Thyroid gland (tissue), 4 donors: Measurements from ENCODE around the gene EFNA1. TPM values are rescaled to one million over a fixed set of nuclear protein-coding genes. Genes with fewer than 3 reads are reported as not detected.

Experiments
- DNase-seq, 2 donors: peaks; one replicate each; pipeline ENCODE4 v3.0.0-alpha.2; 2019
- H3K27ac ChIP-seq, 3 donors: fragments of 200-600 bp; sonication (generic); 1 replicate in 2 of 3; 2 replicates in 1 of 3; pipeline ENCODE4 v1.5.1; 2016 to 2019; ENCODE audit warnings: mild to moderate bottlenecking in 1 of 3, moderate library complexity in 1 of 3
- H3K27me3 ChIP-seq: fragments of 200-600 bp; sonication (generic); one replicate; pipeline ENCODE4 v1.5.1; 2019
- H3K36me3 ChIP-seq, 2 donors: fragments of 200-600 bp; sonication (generic); one replicate each; pipeline ENCODE4 v1.5.1; 2016 to 2019
- H3K4me1 ChIP-seq, 2 donors: fragments of 200-600 bp; sonication (generic); one replicate each; pipeline ENCODE4 v1.5.1; 2017 to 2019
- H3K4me3 ChIP-seq, 3 donors: fragments of 200-600 bp; sonication (generic); replicated peaks in 1 of 3; 1 replicate in 2 of 3; 2 replicates in 1 of 3; pipeline ENCODE4 v1.5.1; 2016; ENCODE audit warnings: mild to moderate bottlenecking in 1 of 3
- H3K9me3 ChIP-seq: fragments of 200-600 bp; sonication (generic); one replicate; pipeline ENCODE4 v1.5.1; 2017
- CTCF ChIP-seq, 6 experiments: fragments of 200-600 bp in 3 of 6; fragments of 450-650 bp in 3 of 6; sonication (generic) in 3 of 6; IDR thresholded peaks; one replicate each; pipeline ENCODE4 v1.5.1; 2016 to 2019; ENCODE audit warnings: antibody characterized with exemption in 6 of 6, mild to moderate bottlenecking in 2 of 6, inconsistent platforms in 1 of 6, moderate library complexity in 1 of 6
- POLR2A ChIP-seq, 2 donors: fragments of 450-650 bp; IDR thresholded peaks; one replicate each; pipeline ENCODE4 v1.6.1; 2017; ENCODE audit warnings: antibody characterized with exemption in 2 of 2, mild to moderate bottlenecking in 2 of 2, moderate library complexity in 1 of 2
- WGBS, 2 donors: methylation state at CpG; one replicate each; pipeline ENCODE4 v1.1.5; 2017; 5-methylcytosine and 5-hydroxymethylcytosine counted together
- intact Hi-C: fragments of 100-400 bp; cut with DNase I; formaldehyde crosslinking; loops from one replicate; pipeline ENCODE4 v1.15.1; 2023
- small RNA-seq: library from RNA; depleted of rRNA; stranded (forward); fragments of <200 nt; gene quantifications from one replicate; pipeline ENCODE3, GENCODE V24; 2016
- total RNA-seq, 4 donors: library from RNA; depleted of rRNA; stranded (reverse); fragments of >200 nt; gene quantifications; one replicate each; pipeline ENCODE4 v1.2.3, GENCODE V29; 2016

The EFNA1 gene
- total RNA-seq, 4 donors from 2014 or later = 56.1 to 129 (median 83.1) TPM

- Histone ChIP-seq H3K27me3 (no peaks in the 10 kb centered on the region), H3K4me3 (no peak overlapping the region), H3K4me1 (peaks cover 0 to 5% of the 10 kb centered on the region in 2 donors), H3K36me3 (no peaks in the 10 kb centered on the region), H3K27ac (no peak overlapping the region), H3K9me3 (no peaks in the 10 kb centered on the region)
- intact Hi-C loops = no loop called here
- no peak for DNase-seq
- WGBS, 2 donors = 88 to 94% methylated on average over 14 to 18 of the region's 20 CpGs
- TF ChIP-seq CTCF (IDR thresholded peaks at IDR 0.05) = no peak
- no peak for TF ChIP-seq POLR2A (IDR thresholded peaks at IDR 0.05)
Observed at GRCh38 chr1:155183775-155184221, 56.1 kb downstream of the EFNA1 start.

GRCh38 chr1:155184351-155184811 lies 56.7 kb downstream of the EFNA1 start:
- WGBS, 2 donors = 97 to 100% methylated on average over 4 of the region's 4 CpGs
- H3K27me3 ChIP-seq = no peaks in the 10 kb centered on the region
- intact Hi-C loops = no loop called here
- TF ChIP-seq CTCF (IDR thresholded peaks at IDR 0.05) (no peak), POLR2A (IDR thresholded peaks at IDR 0.05) (no peak)
- no peak for DNase-seq
- no peak overlapping the region for H3K4me3 ChIP-seq
- H3K27ac ChIP-seq = no peak overlapping the region
- peaks cover 0 to 5% of the 10 kb centered on the region in 2 donors for H3K4me1 ChIP-seq
- no peaks in the 10 kb centered on the region for H3K36me3 ChIP-seq
- H3K9me3 ChIP-seq = no peaks in the 10 kb centered on the region

Small RNA genes lying within 50 kb of the gene (small RNA-seq; reads per million reads assigned to genes)
- gene HMGN2P18 (not detected), gene RF00019 (not detected)

Other genes starting within 250 kb of the EFNA1 start
- gene PMVK, start 191.2 kb upstream of the EFNA1 start, total RNA-seq = 10 to 100 TPM; 15.0 to 28.2 (median 21.2) TPM
- 100 to 1,000 TPM; 139 to 205 (median 181) TPM for gene PBXIP1, start 171.8 kb upstream of the EFNA1 start, total RNA-seq
- 10 to 100 TPM; 28.6 to 48.3 (median 42.9) TPM for gene PYGO2, start 166.1 kb upstream of the EFNA1 start, total RNA-seq
- 100 to 1,000 TPM; 108 to 168 (median 123) TPM for gene SHC1, start 157.1 kb upstream of the EFNA1 start, total RNA-seq
- 10 to 100 TPM; 14.3 to 29.5 (median 22.6) TPM for gene CKS1B, start 153.2 kb upstream of the EFNA1 start, total RNA-seq
- 10 to 100 TPM; 24.1 to 39.3 (median 31.1) TPM for gene FLAD1, start 144.5 kb upstream of the EFNA1 start, total RNA-seq
- not detected for gene LENEP, start 134.3 kb upstream of the EFNA1 start, total RNA-seq
- 10 to 100 TPM; 35.7 to 89.8 (median 47.3) TPM for gene ZBTB7B, start 125.1 kb upstream of the EFNA1 start, total RNA-seq
- 1 to 10 TPM in 1 of 4 donors, under 1 TPM in 2, not detected in 1; 0.33 to 4.2 (median 0.50) TPM for gene DCST2, start 94.1 kb upstream of the EFNA1 start, total RNA-seq
- under 1 TPM in 1 of 4 donors, not detected in 3; 0.24 TPM for gene DCST1, start 94.1 kb upstream of the EFNA1 start, total RNA-seq
- 10 to 100 TPM; 51.3 to 75.5 (median 65.6) TPM for gene ADAM15, start 76.6 kb upstream of the EFNA1 start, total RNA-seq
- 10 to 100 TPM in 2 of 4 donors, 1 to 10 TPM in 2; 7.5 to 13.1 (median 9.9) TPM for gene EFNA4, start 64.1 kb upstream of the EFNA1 start, total RNA-seq
- gene EFNA3, start 49.0 kb upstream of the EFNA1 start, total RNA-seq = 1 to 10 TPM; 1.2 to 2.9 (median 2.0) TPM
- 10 to 100 TPM; 30.9 to 42.2 (median 32.7) TPM for gene SLC50A1, start 8.0 kb downstream of the EFNA1 start, total RNA-seq
- gene DPM3, start 12.7 kb downstream of the EFNA1 start, total RNA-seq = 100 to 1,000 TPM in 2 of 4 donors, 10 to 100 TPM in 2; 43.3 to 154 (median 94.8) TPM
- 100 to 1,000 TPM in 3 of 4 donors, 10 to 100 TPM in 1; 79.8 to 263 (median 162) TPM for gene KRTCAP2, start 45.4 kb downstream of the EFNA1 start, total RNA-seq
- gene TRIM46, start 46.0 kb downstream of the EFNA1 start, total RNA-seq = under 1 TPM in 1 of 4 donors, not detected in 3; 0.45 TPM
- gene THBS3, start 80.0 kb downstream of the EFNA1 start, total RNA-seq = 10 to 100 TPM in 3 of 4 donors, 1 to 10 TPM in 1; 8.5 to 25.7 (median 18.2) TPM
- 10 to 100 TPM; 37.9 to 75.5 (median 52.1) TPM for gene MTX1, start 80.8 kb downstream of the EFNA1 start, total RNA-seq
- 10 to 100 TPM in 1 of 4 donors, 1 to 10 TPM in 3; 5.6 to 12.0 (median 7.8) TPM for gene ENTREP3, start 127.6 kb downstream of the EFNA1 start, total RNA-seq
- gene SCAMP3, start 134.5 kb downstream of the EFNA1 start, total RNA-seq = 10 to 100 TPM; 51.9 to 73.5 (median 62.7) TPM
- gene CLK2, start 145.6 kb downstream of the EFNA1 start, total RNA-seq = 10 to 100 TPM; 40.0 to 61.6 (median 56.2) TPM
- gene HCN3, start 149.6 kb downstream of the EFNA1 start, total RNA-seq = 1 to 10 TPM; 1.5 to 2.9 (median 2.2) TPM
- gene PKLR, start 173.6 kb downstream of the EFNA1 start, total RNA-seq = not detected
- 100 to 1,000 TPM in 1 of 4 donors, 10 to 100 TPM in 3; 89.0 to 103 (median 98.9) TPM for gene FDPS, start 181.0 kb downstream of the EFNA1 start, total RNA-seq
- gene RUSC1, start 193.0 kb downstream of the EFNA1 start, total RNA-seq = 10 to 100 TPM; 14.9 to 20.1 (median 16.9) TPM